Measurements from ENCODE around the gene SECTM1. TPM values are rescaled to one million over a fixed set of nuclear protein-coding genes. Genes with fewer than 3 reads are reported as not detected.

Gene SECTM1
- total RNA-seq, 6 experiments from 2014 or later, result 3.9 to 7.4 (median 5.8) TPM

GRCh38 chr17:82317394-82318168 lies 16.0 kb downstream of the SECTM1 start, which contains the start of gene CD7:
TSS of gene CD7 (minus strand) at chr17:82317608. CDS start at chr17:82317495, 113 bp downstream.
- TF ChIP-seq CTCF (IDR thresholded peaks at IDR 0.05), result no peak
- TF ChIP-seq POLR2A (IDR thresholded peaks at IDR 0.05), result no peak
- Histone ChIP-seq H3K4me3 (peak within 1 kb of the TSS in 1 of 3 donors; percentile 24), H3K27me3 (no peaks in the 10 kb centered on the region), H3K27ac (no peak within 1 kb of the TSS), H3K36me3 (no peaks in the 10 kb centered on the region), H3K9me3 (no peaks in the 10 kb centered on the region), H3K4me1 (no peaks in the 10 kb centered on the region)
- intact Hi-C loops (cut with DNase I), result loop anchor here in 1 of 2 donors (5.0 kb wide), 1 partner anchor 80 kb away; no protein-coding TSS in a partner anchor
- ATAC-seq, result peak in 3 of 4 donors; percentile 16 to 33 (median 27)
- no CpG with 5 or more reads among the region's 26 CpGs for WGBS (ENCODE audit: insufficient coverage, low coverage, low lambda C conversion rate, missing lambda C conversion rate)
- DNase-seq, result no peak

GRCh38 chr17:82316651-82317393 lies 16.7 kb downstream of the SECTM1 start:
- Histone ChIP-seq H3K27ac (no peak overlapping the region), H3K4me1 (no peaks in the 10 kb centered on the region), H3K4me3 (peak overlapping the region in 1 of 3 donors; percentile 24), H3K9me3 (no peaks in the 10 kb centered on the region), H3K36me3 (no peaks in the 10 kb centered on the region), H3K27me3 (no peaks in the 10 kb centered on the region)
- intact Hi-C loops (cut with DNase I), result loop anchor here in 1 of 2 donors (5.0 kb wide), 1 partner anchor 80 kb away; no protein-coding TSS in a partner anchor
- ATAC-seq (no peak), DNase-seq (no peak)
- WGBS (ENCODE audit: insufficient coverage, low coverage, low lambda C conversion rate, missing lambda C conversion rate), result 57% methylated on average over 8 of the region's 29 CpGs
- TF ChIP-seq POLR2A (IDR thresholded peaks at IDR 0.05) (no peak), CTCF (IDR thresholded peaks at IDR 0.05) (no peak)

GRCh38 chr17:82315703-82316358 lies 17.7 kb downstream of the SECTM1 start:
- DNase-seq (no peak), ATAC-seq (peak; percentile 43 to 63 (median 56))
- Histone ChIP-seq H3K36me3 (no peaks in the 10 kb centered on the region), H3K27ac (no peak overlapping the region), H3K4me3 (no peak overlapping the region), H3K4me1 (no peaks in the 10 kb centered on the region), H3K9me3 (no peaks in the 10 kb centered on the region), H3K27me3 (no peaks in the 10 kb centered on the region)
- intact Hi-C loops (cut with DNase I), result loop anchor here in 1 of 2 donors (5.0 kb wide), 1 partner anchor 79 kb away; no protein-coding TSS in a partner anchor
- 8% methylated on average over 9 of the region's 36 CpGs for WGBS (ENCODE audit: insufficient coverage, low coverage, low lambda C conversion rate, missing lambda C conversion rate)
- TF ChIP-seq POLR2A (IDR thresholded peaks at IDR 0.05) (no peak), CTCF (IDR thresholded peaks at IDR 0.05) (no peak)

Data from right lobe of liver (tissue), 6 donors.